Measurements from ENCODE around the gene KRTAP10-4. TPM values are rescaled to one million over a fixed set of nuclear protein-coding genes. Genes with fewer than 3 reads are reported as not detected.

The KRTAP10-4 gene
- total RNA-seq, 1 donor from 2014 or later = not detected

GRCh38 chr21:44619886-44620285 lies 46.4 kb downstream of the KRTAP10-4 start:
- DNase-seq (ENCODE audit: low read depth) = no peak
- no peak for TF ChIP-seq CTCF (IDR thresholded peaks at IDR 0.05; ENCODE audit: insufficient read depth, low read length, severe bottlenecking)
- Histone ChIP-seq H3K36me3 (ENCODE audit: control insufficient read depth, insufficient read depth, low read length) (no peaks in the 10 kb centered on the region), H3K27me3 (ENCODE audit: control insufficient read depth, insufficient read depth, low read length) (no peaks in the 10 kb centered on the region), H3K4me3 (ENCODE audit: low read depth, low read length) (no peak overlapping the region)
- no peak for FAIRE-seq

GRCh38 chr21:44623575-44623974 lies 50.0 kb downstream of the KRTAP10-4 start:
- H3K4me3 ChIP-seq (ENCODE audit: low read depth, low read length) = no peak overlapping the region
- no peaks in the 10 kb centered on the region for H3K36me3 ChIP-seq (ENCODE audit: control insufficient read depth, insufficient read depth, low read length)
- DNase-seq (ENCODE audit: low read depth) (no peak), FAIRE-seq (no peak)
- no peak for TF ChIP-seq CTCF (IDR thresholded peaks at IDR 0.05; ENCODE audit: insufficient read depth, low read length, severe bottlenecking)
- no peaks in the 10 kb centered on the region for H3K27me3 ChIP-seq (ENCODE audit: control insufficient read depth, insufficient read depth, low read length)

Other genes starting within 250 kb of the KRTAP10-4 start
- gene CFAP410, start 234.3 kb upstream of the KRTAP10-4 start, total RNA-seq = 5.4 and 6.1 TPM in 2 replicates
- under 0.01 TPM in 1 of 2 replicates, not detected in the other for gene TRPM2, start 220.1 kb upstream of the KRTAP10-4 start, total RNA-seq
- gene LRRC3, start 118.2 kb upstream of the KRTAP10-4 start, total RNA-seq = under 0.01 and 0.38 TPM in 2 replicates
- gene KRTAP10-1, start 33.5 kb upstream of the KRTAP10-4 start, total RNA-seq = not detected in 2 replicates
- gene KRTAP10-2, start 22.2 kb upstream of the KRTAP10-4 start, total RNA-seq = not detected in 2 replicates
- not detected in 2 replicates for gene KRTAP10-3, start 14.9 kb upstream of the KRTAP10-4 start, total RNA-seq
- gene KRTAP10-5, start 6.9 kb downstream of the KRTAP10-4 start, total RNA-seq = not detected in 2 replicates
- gene KRTAP10-6, start 18.8 kb downstream of the KRTAP10-4 start, total RNA-seq = not detected in 2 replicates
- gene KRTAP10-7, start 26.9 kb downstream of the KRTAP10-4 start, total RNA-seq = not detected in 2 replicates
- not detected in 2 replicates for gene KRTAP10-8, start 38.4 kb downstream of the KRTAP10-4 start, total RNA-seq
- not detected in 2 replicates for gene KRTAP10-9, start 53.4 kb downstream of the KRTAP10-4 start, total RNA-seq
- not detected in 2 replicates for gene KRTAP10-10, start 63.6 kb downstream of the KRTAP10-4 start, total RNA-seq
- gene KRTAP10-11, start 72.7 kb downstream of the KRTAP10-4 start, total RNA-seq = not detected in 2 replicates
- gene KRTAP12-4, start 80.9 kb downstream of the KRTAP10-4 start, total RNA-seq = not detected in 2 replicates
- not detected in 2 replicates for gene KRTAP12-3, start 84.2 kb downstream of the KRTAP10-4 start, total RNA-seq
- gene KRTAP12-2, start 93.2 kb downstream of the KRTAP10-4 start, total RNA-seq = not detected in 2 replicates
- not detected in 2 replicates for gene KRTAP12-1, start 108.4 kb downstream of the KRTAP10-4 start, total RNA-seq
- gene KRTAP10-12, start 123.4 kb downstream of the KRTAP10-4 start, total RNA-seq = not detected in 2 replicates
- not detected in 2 replicates for gene TSPEAR, start 137.8 kb downstream of the KRTAP10-4 start, total RNA-seq
- gene UBE2G2, start 228.1 kb downstream of the KRTAP10-4 start, total RNA-seq = 67.4 and 70.0 TPM in 2 replicates
- 103 and 131 TPM in 2 replicates for gene SUMO3, start 244.3 kb downstream of the KRTAP10-4 start, total RNA-seq

All from bronchial epithelial cell (primary cell).